GM21447 (cell line): ENCODE data around the gene KRTAP10-8.
"Not testable (repeated sequence)": the region's sequence is repeated elsewhere in the genome, so short reads cannot be mapped to it uniquely, and the experiment has no call there.

Experiments
- ATAC-seq: cut with Tn5 transposase; IDR thresholded peaks from one replicate; pipeline ENCODE4 v1.9.1; 2021; ENCODE audit not compliant: unreplicated experiment

The KRTAP10-8 gene

DNA sequence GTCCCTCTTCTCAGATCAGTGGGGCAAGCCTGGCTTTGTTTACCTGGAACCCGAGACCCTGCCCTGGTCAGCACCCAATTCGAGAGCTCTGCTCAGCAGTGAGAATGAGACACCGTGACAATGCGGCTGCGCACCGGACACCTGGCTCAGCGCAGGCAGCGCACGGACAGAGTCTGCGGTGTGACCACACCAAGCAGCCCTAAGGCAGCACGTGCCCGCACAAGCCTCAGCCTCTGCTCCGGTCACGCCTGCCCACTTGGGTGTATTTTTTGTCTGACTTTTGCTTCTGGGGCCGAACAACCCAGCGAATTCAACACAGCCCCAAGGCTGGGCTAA, 4.7 kb downstream of the KRTAP10-8 start:
- no peak for ATAC-seq

DNA sequence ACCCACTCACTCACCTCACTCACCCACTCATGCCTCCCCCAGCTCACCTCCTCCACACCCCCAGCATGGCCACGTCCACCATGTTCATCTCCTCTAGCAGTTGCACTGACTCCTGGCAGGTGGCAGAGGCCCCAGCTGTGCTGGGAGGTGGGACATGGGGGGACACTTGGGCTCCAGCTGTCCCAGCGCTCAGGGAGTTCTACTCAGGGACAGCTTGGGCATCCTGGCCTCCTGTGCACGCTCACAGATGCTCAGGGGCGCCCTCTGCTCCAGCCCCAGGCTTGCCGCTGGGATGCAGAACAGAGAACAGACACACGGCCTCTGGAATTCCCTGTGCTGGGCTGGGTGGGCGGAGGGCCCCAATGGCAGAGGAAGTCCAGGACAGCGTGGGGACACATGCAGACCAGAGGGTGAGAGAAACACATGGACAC, 5.2 kb downstream of the KRTAP10-8 start:
- no peak for ATAC-seq

DNA sequence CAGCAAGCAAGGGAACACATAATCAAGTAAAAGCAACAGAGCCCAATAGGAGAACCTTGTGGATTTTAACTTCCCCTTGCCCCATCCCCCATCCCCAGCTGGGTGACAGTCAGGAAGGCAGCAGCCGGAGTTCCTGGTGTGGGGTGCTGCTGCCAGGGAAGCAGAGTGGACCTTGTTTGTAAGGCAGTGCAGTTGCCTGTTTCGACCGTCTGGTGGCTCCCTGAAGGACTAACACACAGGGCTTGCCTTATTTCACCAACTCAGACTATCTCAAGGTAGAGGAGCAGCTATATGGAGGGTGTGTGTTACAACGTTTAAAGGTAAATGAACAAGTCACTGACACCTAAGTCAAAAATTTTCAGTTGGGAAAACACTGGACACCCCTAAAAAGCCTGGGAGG, 6.6 kb downstream of the KRTAP10-8 start:
- no peak for ATAC-seq

DNA sequence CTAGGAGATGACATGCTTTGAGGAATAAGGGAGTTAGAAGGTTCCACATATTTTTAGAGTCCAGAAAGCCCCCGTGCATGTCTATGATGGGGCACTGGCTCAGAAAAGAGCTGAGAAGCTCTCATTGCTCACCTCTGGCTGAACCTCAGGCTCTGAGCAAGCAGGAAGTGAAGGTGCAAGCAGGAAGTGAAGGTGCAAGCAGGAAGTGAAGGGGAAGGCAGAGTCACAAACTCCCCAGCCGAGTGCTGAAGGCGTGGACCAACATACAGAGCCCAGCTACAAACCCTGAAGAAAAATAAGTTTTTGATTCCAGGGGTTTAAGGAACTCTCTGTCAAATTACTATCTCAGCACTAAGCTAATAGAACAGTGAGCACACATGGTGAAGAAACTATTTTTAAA, 7.0 kb downstream of the KRTAP10-8 start:
- ATAC-seq, result no peak

DNA sequence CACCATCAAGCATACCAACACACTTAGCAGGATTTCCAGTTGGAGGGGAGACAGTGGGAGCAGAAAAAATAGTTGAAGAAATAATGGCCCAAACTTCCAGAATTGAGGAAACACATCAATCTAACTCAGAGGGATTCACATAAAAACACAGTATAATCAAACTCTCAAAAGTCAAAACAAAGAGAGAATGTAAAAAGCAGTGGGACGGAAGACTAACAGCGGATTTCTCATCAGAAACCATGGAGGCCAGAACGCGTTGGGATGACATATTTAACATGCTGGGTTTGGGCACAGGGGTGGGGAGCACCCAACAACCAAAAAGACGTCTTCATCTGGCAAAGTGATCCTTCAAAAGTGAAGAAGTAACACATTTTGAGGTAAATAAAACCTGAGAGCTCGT, 8.0 kb downstream of the KRTAP10-8 start:
- no peak for ATAC-seq

DNA sequence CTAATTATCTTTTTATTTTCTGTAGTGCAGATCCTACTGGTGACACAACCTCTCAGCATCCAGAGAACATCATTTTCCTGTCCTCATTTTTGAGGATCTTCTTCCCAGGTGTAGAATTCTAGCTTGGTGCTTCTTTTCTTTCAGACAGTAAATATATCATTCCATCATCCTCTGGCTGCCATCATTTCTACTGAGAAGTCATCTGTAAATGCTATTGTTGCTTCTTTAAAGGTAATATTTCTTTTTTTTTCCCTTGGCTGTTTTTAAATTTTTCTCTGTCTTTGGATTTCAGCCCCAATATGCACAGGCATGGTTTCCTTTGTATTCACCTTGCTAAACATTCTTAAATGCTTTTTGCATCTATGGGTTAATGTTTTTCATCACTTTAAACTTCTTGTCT, 11.7 kb downstream of the KRTAP10-8 start:
- ATAC-seq, result no peak

DNA sequence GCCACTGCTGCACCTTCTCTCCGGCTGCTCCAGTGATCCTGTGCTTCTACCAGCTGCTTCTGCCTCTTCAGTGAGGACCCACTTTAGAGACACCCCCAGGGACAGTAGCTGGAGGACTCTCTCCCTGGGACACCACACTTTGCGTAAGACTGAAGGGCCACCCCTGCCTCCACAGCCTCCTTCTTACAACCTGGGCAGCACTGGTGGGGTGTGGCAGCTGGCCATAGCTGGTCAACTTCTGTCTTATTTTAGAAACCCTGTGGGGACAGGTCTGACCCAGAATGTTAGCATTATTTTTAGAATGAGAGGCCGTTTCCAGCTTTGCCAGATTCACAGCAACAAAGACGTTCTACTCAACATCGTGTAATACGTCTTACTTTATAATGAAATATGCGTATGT, 13.9 kb downstream of the KRTAP10-8 start:
- no peak for ATAC-seq

DNA sequence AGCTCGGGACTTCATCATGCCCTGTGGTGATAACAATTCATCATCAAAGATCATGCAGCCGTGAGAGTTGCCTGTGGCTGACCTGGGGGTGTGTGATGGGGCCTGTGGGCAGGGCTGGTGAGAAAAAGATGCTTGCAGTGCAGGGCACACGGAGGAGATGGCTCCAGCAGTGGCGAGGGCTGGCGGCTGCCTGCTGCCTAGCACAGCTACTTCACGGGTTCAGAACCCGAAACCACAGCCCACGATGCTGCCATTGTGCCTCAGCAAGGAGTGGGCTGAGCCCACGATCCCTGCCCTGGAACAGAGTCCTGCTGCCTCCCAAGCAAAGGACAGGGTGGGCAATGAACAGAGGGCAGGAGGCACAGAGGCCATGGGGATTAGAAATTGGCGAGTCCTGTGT, 14.4 kb downstream of the KRTAP10-8 start:
- ATAC-seq, result no peak

DNA sequence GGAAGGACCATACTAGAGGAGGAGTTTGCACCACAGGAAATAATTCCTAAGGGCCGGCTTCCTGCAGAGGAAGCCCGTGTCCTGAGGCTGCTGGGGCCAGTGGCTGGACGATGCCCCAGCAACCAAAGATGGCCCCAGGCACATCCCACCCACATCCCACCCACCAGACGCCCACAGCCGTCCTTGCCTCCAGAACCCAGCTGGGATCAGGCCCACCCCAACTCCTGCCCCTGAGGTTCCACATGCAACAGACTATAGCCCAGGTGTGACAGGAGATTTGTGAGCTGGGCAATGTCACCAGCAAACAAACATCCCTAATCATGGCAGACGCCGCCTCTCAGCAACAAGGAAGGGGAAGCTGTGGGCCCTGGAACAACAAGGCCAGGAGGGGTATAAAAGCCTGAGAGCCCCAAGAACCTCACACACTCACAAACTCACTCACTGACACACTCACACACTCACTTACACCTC, 14.8 kb downstream of the KRTAP10-8 start, which contains the start of gene KRTAP10-9:
TSS of gene KRTAP10-9 (plus strand) at position 421 of the 471 bp plus-strand sequence. CDS start 79 bp downstream, outside the sequence.
- no peak for ATAC-seq

DNA sequence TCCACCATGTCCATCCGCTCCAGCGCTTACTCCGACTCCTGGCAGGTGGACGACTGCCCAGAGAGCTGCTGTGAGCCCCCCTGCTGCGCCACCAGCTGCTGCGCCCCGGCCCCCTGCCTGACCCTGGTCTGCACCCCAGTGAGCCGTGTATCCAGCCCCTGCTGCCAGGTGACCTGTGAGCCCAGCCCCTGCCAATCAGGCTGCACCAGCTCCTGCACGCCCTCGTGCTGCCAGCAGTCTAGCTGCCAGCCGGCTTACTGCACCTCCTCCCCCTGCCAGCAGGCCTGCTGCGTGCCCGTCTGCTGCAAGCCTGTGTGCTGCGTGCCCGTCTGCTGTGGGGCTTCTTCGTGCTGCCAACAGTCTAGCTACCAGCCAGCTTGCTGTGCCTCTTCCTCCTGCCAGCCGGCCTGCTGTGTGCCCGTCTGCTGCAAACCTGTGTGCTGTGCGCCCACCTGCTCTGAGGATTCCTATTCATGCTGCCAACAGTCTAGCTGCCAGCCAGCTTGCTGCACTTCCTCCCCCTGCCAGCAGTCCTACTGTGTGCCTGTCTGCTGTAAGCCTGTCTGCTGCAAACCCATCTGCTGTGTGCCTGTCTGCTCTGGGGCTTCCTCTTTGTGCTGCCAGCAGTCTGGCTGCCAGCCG, 15.4 kb downstream of the KRTAP10-8 start:
- ATAC-seq, result not testable (repeated sequence)

DNA sequence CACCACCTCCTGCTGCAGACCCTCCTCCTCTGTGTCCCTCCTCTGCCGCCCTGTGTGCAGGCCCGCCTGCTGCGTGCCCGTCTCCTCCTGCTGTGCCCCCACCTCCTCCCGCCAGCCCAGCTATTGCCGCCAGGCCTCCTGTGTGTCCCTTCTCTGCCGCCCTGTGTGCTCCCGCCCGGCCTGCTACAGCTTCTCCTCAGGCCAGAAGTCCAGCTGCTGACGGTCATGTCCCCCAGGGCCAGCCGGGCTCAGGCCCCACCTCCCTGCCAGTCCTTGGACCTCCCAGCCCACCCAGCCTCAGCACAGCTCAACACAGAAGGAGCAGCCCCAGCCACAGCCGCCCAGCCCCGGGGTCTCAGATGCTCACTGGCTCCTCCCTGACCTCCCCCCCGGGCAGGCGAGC, 16.0 kb downstream of the KRTAP10-8 start:
- not testable (repeated sequence) for ATAC-seq

DNA sequence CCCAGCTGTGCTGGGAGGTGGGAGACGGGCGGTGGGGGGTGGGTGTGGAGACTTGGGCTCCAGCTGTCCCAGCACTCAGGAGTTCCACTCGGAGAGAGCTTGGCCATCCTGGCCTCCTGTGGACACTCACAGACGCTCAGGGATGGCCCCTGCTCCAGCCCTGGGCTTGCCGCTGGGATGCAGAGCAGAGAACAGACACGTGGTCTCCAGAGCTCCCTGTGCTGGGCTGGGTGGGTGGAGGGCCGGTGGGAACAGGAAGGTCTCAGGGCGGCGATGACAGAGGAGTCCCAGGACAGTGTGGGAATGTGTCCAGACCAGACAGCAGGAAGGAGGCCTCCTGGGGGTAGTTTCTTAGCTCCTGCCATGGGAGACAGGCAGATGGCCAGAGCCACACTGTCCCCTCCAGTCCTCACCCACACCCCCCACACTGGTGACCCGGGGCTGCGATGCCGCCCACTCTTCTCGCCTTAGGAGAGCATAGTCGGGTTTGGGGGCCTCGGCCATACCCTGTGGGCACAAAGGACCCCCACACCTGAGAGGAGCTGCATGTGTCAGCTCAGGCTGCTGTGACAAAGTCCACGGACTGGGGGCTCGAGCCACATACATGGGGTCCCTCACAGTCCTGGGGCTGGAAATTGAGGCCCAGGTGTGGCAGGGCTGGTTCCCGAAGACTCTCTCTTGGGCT, 17.0 kb downstream of the KRTAP10-8 start:
- ATAC-seq, result no peak

DNA sequence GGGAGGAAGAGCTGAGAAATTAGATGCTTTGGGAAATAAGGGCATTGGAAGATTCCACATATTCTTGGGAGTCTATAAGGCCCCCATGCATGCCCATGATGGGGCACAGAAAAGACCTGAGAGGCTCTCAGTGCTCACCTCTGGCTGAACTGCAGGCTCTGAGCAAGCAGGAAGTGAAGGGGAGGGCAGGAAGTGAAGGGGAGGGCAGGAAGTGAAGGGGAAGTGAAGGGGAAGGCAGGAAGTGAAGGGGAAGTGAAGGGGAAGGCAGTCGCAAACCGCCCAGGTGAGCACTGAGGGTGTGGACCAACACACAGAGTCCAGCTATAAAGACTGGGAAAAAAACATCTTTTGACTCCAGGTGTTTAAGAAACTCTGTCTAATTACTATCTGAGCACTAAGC, 18.6 kb downstream of the KRTAP10-8 start:
- no peak for ATAC-seq

DNA sequence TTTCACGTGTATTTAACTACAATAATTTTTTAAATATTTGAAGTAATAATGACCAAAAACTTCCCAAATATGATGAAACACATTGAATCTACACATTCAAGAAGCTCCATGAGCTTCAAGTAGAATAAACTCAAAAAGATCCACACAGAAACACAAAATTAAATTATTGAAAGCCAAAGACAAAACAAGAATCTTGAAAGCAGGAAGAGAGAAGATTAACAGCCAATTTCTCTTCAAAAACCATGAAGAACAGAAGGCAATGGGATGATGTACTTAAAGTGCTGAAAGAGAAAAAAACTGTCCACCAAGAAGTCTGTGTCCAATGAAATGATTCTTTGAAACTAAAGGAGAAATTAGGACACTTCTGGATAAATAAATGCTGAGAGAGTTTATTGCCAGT, 20.2 kb downstream of the KRTAP10-8 start:
- no peak for ATAC-seq

DNA sequence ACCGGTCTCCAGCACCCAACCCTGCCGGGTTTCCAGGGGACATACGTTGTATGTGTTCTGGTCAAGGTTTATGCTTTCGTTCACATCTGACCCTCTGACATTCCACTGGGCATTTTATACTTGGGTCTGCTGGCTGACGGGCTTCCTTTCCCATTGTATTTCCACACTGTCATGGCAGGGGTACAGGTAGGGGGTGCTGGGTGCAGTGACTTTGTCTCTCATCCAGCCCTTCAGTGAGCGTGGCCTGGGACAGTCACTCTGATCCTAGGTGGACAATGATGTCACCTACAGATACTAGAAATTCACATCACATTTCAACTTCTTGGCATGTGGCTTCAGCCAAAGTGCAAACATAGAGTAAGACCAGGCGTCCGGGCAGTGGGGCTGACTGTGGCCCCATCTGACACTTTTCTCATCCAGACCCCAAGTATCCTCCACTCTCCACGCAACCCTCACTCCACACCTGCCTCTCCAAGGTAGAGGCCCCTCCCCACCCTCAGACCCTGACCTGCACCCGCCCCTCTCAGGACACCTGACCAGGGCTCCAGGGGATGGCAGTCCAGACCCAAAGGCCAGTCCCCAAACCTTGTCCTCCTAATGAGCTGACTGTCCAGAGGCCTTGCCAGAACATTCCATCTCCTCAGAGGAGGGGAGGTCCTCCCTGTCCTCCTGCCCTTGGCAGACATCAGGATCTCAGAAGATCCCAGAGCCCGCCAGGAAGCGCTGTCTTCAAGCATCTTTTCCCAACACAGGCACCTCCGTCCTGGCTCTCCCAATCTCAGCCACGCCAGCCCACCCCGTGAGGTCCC, 24.5 kb downstream of the KRTAP10-8 start:
- ATAC-seq, result no peak

DNA sequence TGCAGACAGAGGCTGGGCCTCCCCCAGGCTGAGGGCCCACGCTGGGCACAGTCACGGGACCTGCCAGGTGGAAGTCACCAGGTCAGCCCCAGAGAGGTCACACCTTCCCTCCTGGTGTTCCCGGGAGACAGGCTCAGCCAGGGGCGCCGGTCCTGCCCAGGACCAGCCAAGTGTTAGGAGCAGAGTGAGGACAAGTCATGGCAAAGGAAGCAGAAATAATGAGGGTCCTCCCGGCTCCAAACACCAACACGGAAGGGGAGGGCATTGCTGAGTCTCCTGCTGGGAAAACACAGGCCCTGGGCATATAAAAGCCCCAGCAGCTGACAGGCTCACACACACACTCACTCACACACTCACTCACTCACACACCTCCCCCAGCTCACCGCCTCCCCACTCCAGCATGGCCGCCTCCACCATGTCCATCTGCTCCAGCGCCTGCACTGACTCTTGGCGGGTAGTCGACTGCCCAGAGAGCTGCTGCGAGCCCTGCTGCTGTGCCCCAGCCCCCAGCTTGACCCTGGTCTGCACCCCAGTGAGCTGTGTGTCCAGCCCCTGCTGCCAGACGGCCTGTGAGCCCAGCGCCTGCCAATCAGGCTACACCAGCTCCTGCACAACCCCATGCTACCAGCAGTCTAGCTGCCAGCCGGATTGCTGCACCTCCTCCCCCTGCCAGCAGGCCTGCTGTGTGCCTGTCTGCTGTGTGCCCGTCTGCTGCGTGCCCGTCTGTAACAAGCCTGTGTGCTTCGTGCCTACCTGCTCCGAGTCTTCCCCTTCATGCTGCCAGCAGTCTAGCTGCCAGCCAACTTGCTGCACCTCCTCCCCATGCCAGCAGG, 25.4 kb downstream of the KRTAP10-8 start, which contains the start of gene KRTAP10-10:
TSS of gene KRTAP10-10 (plus strand) at position 339 of the 833 bp plus-strand sequence. CDS start at position 401, 62 bp downstream.
- ATAC-seq, result no peak

DNA sequence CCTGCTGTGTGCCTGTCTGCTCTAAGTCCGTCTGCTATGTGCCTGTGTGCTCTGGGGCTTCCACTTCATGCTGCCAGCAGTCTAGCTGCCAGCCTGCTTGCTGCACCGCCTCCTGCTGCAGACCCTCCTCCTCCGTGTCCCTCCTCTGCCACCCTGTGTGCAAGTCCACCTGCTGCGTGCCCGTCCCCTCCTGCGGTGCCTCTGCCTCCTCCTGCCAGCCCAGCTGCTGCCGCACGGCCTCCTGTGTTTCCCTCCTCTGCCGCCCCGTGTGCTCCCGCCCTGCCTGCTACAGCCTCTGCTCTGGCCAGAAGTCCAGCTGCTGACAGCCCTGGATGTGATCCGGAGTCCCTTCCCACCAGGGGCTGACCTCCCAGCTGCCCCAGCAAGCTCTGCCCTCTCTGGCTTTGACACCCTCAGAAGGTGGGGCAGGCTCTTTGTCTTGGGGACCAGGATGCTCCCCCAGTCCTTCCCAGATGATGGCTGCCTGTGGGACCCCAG, 26.0 kb downstream of the KRTAP10-8 start:
- not testable (repeated sequence) for ATAC-seq

DNA sequence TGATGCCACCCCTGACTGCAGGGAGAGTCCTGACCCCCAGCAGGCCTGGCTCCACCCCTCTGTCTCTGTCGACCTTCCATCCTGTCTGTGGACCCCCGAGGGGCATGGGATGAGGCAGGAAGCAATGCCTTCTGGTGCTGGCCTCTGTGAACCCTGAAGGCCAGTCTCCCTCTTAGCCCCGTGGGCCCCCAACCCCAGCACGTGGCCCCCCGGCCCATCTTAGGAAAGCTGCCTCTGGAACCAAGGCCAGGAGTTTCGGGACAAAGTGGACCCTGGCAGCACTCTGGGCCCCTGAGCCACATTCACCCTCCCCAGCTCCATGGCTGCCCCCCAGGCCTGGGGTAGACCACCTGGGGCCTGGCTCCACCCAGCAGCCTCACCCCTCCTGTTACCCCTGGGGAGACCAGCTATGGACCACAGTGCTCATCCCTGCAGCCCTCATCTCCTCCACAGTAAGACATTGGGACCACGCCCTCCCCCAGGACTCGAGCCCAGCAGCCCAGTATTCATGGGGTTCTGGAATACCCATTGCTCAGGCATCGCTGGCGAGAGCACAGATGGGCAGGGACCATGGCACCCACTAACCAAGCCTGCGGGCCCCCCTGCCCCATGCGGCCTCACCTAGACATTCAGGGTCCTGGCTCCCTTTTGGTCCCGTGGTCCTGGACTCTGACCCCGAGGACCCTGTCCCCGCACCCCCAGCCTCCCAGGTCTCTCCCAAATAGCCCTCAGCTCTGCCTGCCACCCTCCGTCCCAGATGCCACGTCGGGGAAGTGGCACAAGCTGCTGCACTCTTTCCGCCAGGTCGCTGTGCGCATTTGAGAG, 26.8 kb downstream of the KRTAP10-8 start:
- not testable (repeated sequence) for ATAC-seq

DNA sequence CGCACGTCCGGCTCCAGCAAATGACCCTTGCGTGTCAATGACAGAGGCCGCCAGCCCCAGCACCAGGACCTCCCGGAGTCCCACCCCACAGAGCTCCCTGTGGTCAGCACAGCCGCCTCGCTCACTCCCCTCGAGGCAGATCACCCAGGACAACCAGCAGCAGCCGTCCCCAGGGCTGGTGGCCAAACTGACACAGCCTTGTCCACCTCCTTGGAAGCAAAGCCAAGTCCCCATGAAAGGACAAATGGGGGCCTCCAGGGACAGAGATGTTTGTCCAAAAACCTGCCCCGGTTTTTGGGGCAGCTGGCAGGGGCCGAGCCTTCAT, 27.4 kb downstream of the KRTAP10-8 start:
- no peak for ATAC-seq

DNA sequence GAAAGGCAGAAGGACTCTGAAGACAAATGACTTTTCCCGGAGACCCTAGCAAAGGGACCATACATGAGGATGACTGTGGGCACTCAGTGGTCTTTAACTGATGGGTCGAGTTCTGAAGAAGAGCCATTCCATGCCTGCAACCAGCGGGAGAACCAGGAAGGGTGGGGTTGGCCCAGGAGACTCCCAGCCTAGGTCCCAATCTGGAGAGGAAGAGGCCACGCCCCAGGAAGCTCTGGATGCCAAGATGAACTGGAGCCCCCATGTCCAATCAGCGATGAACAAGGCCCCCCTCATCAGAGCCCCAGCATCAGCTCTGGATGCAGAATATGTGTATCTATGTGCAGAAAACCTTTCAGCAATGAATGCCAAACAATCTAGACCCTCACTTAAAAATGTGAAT, 28.9 kb downstream of the KRTAP10-8 start:
- no peak for ATAC-seq
